Liver (tissue), 9 donors: ENCODE data around the gene OGA. TPM values are rescaled to one million over a fixed set of nuclear protein-coding genes. Genes with fewer than 3 reads are reported as not detected.
A peak's percentile ranks its signal among the peaks of the same experiment; 100 is the strongest.

Experiments
- DNase-seq: peaks from one replicate; pipeline ENCODE4 v3.0.0-alpha.2; 2017; ENCODE audit warnings: low spot score
- H3K27ac ChIP-seq, 2 donors: one replicate each; pipeline ENCODE4 v1.7.0; 2013; ENCODE audit warnings: inconsistent platforms in 2 of 2, low read length in 2 of 2, control low read depth in 1 of 2, low read depth in 1 of 2, mild to moderate bottlenecking in 1 of 2
- H3K27me3 ChIP-seq, 4 donors: one replicate each; pipeline versions ENCODE4 v1.6.1 to v1.7.0; 2013; ENCODE audit warnings: low read length in 3 of 4, inconsistent platforms in 1 of 4, mild to moderate bottlenecking in 1 of 4, moderate library complexity in 1 of 4; ENCODE audit not compliant: control insufficient read depth in 4 of 4, insufficient read depth in 4 of 4
- H3K36me3 ChIP-seq, 4 donors: one replicate each; pipeline versions ENCODE4 v1.6.1 to v1.7.0; 2013; ENCODE audit warnings: low read length in 3 of 4, mild to moderate bottlenecking in 3 of 4, low read depth in 1 of 4, moderate library complexity in 1 of 4; ENCODE audit not compliant: control insufficient read depth in 4 of 4, insufficient read depth in 3 of 4
- H3K4me1 ChIP-seq, 4 donors: one replicate each; pipeline versions ENCODE4 v1.6.1 to v1.7.0; 2013; ENCODE audit warnings: low read length in 3 of 4, mild to moderate bottlenecking in 3 of 4, moderate library complexity in 1 of 4; ENCODE audit not compliant: control insufficient read depth in 4 of 4, insufficient read depth in 4 of 4
- H3K4me3 ChIP-seq, 3 donors: one replicate each; pipeline versions ENCODE4 v1.6.1 to v1.7.0; 2013; ENCODE audit warnings: low read length in 3 of 3, control low read depth in 1 of 3, low read depth in 1 of 3, mild to moderate bottlenecking in 1 of 3
- H3K9ac ChIP-seq, 2 donors: one replicate each; pipeline ENCODE4 v1.7.0; 2013; ENCODE audit warnings: low read length in 2 of 2, mild to moderate bottlenecking in 2 of 2, moderate library complexity in 2 of 2, control low read depth in 1 of 2, low read depth in 1 of 2
- H3K9me3 ChIP-seq, 4 donors: one replicate each; pipeline versions ENCODE4 v1.6.1 to v1.7.0; 2013; ENCODE audit warnings: low read length in 3 of 4; ENCODE audit not compliant: control insufficient read depth in 4 of 4
- EGR1 ChIP-seq, 2 donors: IDR thresholded peaks; 2 replicates each; pipeline ENCODE4 v1.6.1; 2016 to 2018; ENCODE audit warnings: antibody characterized with exemption in 2 of 2, low read depth in 2 of 2
- FOXA1 ChIP-seq: IDR thresholded peaks from 2 replicates; pipeline ENCODE4 v1.6.1; 2016; ENCODE audit warnings: antibody characterized with exemption
- FOXA2 ChIP-seq: IDR thresholded peaks from 2 replicates; pipeline ENCODE4 v1.6.1; 2016; ENCODE audit warnings: antibody characterized with exemption
- GABPA ChIP-seq, 2 donors: IDR thresholded peaks in 1 of 2; conservative IDR thresholded peaks in 1 of 2; 2 replicates each; pipeline ENCODE4 v1.6.1; 2016; ENCODE audit warnings: antibody characterized with exemption in 2 of 2, mild to moderate bottlenecking in 1 of 2, moderate library complexity in 1 of 2
- HNF4A ChIP-seq, 2 donors: conservative IDR thresholded peaks; 2 replicates each; pipeline ENCODE4 v1.6.1; 2016; ENCODE audit warnings: antibody characterized with exemption in 2 of 2, mild to moderate bottlenecking in 2 of 2
- HNF4G ChIP-seq: IDR thresholded peaks from 2 replicates; pipeline ENCODE4 v1.6.1; 2016; ENCODE audit warnings: antibody characterized with exemption
- JUND ChIP-seq, 2 donors: IDR thresholded peaks; 2 replicates each; pipeline ENCODE4 v1.6.1; 2016; ENCODE audit warnings: antibody characterized with exemption in 2 of 2
- NR2F2 ChIP-seq: IDR thresholded peaks from 2 replicates; pipeline ENCODE4 v1.6.1; 2016; ENCODE audit warnings: antibody characterized with exemption
- RAD21 ChIP-seq, 2 donors: IDR thresholded peaks; 2 replicates each; pipeline ENCODE4 v1.6.1; 2016; ENCODE audit warnings: antibody characterized with exemption in 2 of 2, mild to moderate bottlenecking in 2 of 2
- RXRA ChIP-seq, 2 donors: IDR thresholded peaks; 2 replicates each; pipeline ENCODE4 v1.6.1; 2017 to 2018; ENCODE audit warnings: antibody characterized with exemption in 2 of 2, mild to moderate bottlenecking in 1 of 2
- SP1 ChIP-seq: IDR thresholded peaks from 2 replicates; pipeline ENCODE4 v1.6.1; 2018; ENCODE audit warnings: antibody characterized with exemption, mild to moderate bottlenecking
- TAF1 ChIP-seq: conservative IDR thresholded peaks from 2 replicates; pipeline ENCODE4 v1.6.1; 2016; ENCODE audit warnings: antibody characterized with exemption, mild to moderate bottlenecking
- YY1 ChIP-seq: IDR thresholded peaks from 2 replicates; pipeline ENCODE4 v1.6.1; 2016; ENCODE audit warnings: antibody characterized with exemption, mild to moderate bottlenecking
- WGBS: extraction: QIAGEN DNeasy Blood & Tissue Kit; methylation state at CpG from one replicate; pipeline ENCODE4 v1.1.7; 2013; 5-methylcytosine and 5-hydroxymethylcytosine counted together
- polyA plus RNA-seq, 2 donors: library from polyadenylated mRNA; stranded (reverse) in 1 of 2; unstranded in 1 of 2; fragments of 200-250 nt in 1 of 2; fragments of >200 nt in 1 of 2; fragmentation: Nextera tagmentation in 1 of 2; extraction: Ambion mirVana in 1 of 2; gene quantifications; one replicate each; pipeline versions ENCODE4 v1.2.1 to v1.2.3, GENCODE V29; 2013 to 2015
- total RNA-seq, 2 donors: library from RNA; depleted of rRNA; stranded (reverse); fragments of >200 nt; gene quantifications; one replicate each; pipeline ENCODE4 v1.2.3, GENCODE V29; 2014
- TF ChIP-seq, protein P1 (sequence below): IDR thresholded peaks from 2 replicates; pipeline ENCODE4 v1.6.1; 2016; ENCODE audit warnings: antibody characterized with exemption, mild to moderate bottlenecking
- TF ChIP-seq, protein P2 (sequence below): IDR thresholded peaks from 2 replicates; pipeline ENCODE4 v1.6.1; 2016; ENCODE audit warnings: antibody characterized with exemption
- TF ChIP-seq, protein P3 (sequence below): IDR thresholded peaks from 2 replicates; pipeline ENCODE4 v1.6.1; 2016; ENCODE audit warnings: antibody characterized with exemption
- TF ChIP-seq, protein P4 (sequence below): fragments of 150-350 bp; IDR thresholded peaks from 2 replicates; pipeline ENCODE4 v1.5.1; 2017; ENCODE audit warnings: improper control_type of control experiment, low read depth, low read length; ENCODE audit not compliant: missing input control
- TF ChIP-seq, protein P5 (sequence below): IDR thresholded peaks from 2 replicates; pipeline ENCODE4 v1.6.1; 2016; ENCODE audit warnings: antibody characterized with exemption
- donor health status: healthy.
- donor health status: healthy.
- donor health status: healthy.
- donor health status: healthy.
- donor health status: healthy.

OGA gene
- total and polyA plus RNA-seq, 4 donors, result 18.0 to 64.3 (median 41.4) TPM

DNA sequence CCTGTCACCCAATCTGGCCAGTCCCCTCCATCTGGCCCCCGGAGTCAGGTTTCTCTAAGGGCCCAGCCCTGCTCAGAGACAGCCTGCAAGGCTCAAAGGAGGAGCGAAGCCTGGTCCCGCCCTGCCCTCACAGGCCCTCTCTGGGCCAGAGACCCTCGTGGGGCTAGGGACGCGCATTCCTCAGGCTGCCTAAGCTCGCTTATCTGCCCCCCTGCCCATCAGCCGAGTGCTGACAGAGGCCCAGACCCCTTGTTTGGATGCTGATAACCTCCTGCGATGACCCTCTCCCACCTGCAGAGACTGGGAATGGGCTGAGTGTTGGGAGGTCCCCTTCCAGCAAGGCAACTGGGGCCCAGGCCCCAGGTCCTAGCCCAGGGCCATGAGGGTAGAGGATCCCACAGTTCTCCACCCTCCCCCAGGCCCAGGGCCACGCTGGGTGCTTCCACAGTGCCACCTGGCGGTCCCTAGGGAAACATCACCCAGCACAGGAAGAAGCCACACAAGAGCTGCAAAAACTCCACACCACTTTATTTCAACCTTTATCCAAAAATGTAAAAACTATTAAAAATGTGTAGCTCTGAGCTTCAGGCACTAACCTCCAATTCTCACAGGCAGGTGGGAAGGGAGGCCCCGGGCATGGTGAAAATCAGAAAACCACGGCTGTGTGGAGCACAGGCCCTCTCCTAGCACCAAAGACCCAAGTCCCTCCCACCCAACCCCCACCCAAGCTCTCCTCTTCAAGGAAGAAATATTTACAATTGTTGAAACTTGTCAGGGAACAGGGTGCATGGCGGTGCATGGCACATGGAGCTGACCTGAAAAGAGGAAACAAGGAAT is 37.2 kb downstream of the OGA start:
- Histone ChIP-seq H3K36me3 (peaks cover 0 to 14% (median 10%) of the 10 kb centered on the region in 4 donors), H3K4me1 (peaks cover 12 to 43% (median 29%) of the 10 kb centered on the region in 4 donors), H3K9me3 (no peaks in the 10 kb centered on the region), H3K27me3 (peaks cover 0 to 10% (median 1%) of the 10 kb centered on the region in 4 donors), H3K4me3 (no peak overlapping the region), H3K27ac (no peak overlapping the region), H3K9ac (no peak overlapping the region)
- DNase-seq, result peak; percentile 79
- TF ChIP-seq SP1, result no peak
- no peak for TF ChIP-seq FOXA2
- TF ChIP-seq, protein P1, sequence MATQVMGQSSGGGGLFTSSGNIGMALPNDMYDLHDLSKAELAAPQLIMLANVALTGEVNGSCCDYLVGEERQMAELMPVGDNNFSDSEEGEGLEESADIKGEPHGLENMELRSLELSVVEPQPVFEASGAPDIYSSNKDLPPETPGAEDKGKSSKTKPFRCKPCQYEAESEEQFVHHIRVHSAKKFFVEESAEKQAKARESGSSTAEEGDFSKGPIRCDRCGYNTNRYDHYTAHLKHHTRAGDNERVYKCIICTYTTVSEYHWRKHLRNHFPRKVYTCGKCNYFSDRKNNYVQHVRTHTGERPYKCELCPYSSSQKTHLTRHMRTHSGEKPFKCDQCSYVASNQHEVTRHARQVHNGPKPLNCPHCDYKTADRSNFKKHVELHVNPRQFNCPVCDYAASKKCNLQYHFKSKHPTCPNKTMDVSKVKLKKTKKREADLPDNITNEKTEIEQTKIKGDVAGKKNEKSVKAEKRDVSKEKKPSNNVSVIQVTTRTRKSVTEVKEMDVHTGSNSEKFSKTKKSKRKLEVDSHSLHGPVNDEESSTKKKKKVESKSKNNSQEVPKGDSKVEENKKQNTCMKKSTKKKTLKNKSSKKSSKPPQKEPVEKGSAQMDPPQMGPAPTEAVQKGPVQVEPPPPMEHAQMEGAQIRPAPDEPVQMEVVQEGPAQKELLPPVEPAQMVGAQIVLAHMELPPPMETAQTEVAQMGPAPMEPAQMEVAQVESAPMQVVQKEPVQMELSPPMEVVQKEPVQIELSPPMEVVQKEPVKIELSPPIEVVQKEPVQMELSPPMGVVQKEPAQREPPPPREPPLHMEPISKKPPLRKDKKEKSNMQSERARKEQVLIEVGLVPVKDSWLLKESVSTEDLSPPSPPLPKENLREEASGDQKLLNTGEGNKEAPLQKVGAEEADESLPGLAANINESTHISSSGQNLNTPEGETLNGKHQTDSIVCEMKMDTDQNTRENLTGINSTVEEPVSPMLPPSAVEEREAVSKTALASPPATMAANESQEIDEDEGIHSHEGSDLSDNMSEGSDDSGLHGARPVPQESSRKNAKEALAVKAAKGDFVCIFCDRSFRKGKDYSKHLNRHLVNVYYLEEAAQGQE, result no peak
- TF ChIP-seq, protein P2, sequence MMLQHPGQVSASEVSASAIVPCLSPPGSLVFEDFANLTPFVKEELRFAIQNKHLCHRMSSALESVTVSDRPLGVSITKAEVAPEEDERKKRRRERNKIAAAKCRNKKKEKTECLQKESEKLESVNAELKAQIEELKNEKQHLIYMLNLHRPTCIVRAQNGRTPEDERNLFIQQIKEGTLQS, result no peak
- no peak for TF ChIP-seq YY1
- TF ChIP-seq, protein P3, sequence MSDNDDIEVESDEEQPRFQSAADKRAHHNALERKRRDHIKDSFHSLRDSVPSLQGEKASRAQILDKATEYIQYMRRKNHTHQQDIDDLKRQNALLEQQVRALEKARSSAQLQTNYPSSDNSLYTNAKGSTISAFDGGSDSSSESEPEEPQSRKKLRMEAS, result no peak
- no peak for TF ChIP-seq GABPA (IDR thresholded peaks at IDR 0.05 in 1 of 2, conservative IDR thresholded peaks at IDR 0.05 in 1 of 2)
- no peak for TF ChIP-seq RXRA (IDR thresholded peaks at IDR 0.05)
- TF ChIP-seq, protein P4, sequence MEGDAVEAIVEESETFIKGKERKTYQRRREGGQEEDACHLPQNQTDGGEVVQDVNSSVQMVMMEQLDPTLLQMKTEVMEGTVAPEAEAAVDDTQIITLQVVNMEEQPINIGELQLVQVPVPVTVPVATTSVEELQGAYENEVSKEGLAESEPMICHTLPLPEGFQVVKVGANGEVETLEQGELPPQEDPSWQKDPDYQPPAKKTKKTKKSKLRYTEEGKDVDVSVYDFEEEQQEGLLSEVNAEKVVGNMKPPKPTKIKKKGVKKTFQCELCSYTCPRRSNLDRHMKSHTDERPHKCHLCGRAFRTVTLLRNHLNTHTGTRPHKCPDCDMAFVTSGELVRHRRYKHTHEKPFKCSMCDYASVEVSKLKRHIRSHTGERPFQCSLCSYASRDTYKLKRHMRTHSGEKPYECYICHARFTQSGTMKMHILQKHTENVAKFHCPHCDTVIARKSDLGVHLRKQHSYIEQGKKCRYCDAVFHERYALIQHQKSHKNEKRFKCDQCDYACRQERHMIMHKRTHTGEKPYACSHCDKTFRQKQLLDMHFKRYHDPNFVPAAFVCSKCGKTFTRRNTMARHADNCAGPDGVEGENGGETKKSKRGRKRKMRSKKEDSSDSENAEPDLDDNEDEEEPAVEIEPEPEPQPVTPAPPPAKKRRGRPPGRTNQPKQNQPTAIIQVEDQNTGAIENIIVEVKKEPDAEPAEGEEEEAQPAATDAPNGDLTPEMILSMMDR, result peak; percentile 90
- TF ChIP-seq RAD21 (IDR thresholded peaks at IDR 0.05), result peak; percentile 74 to 83
- TF ChIP-seq TAF1, result no peak
- TF ChIP-seq HNF4G, result no peak
- no peak for TF ChIP-seq EGR1 (IDR thresholded peaks at IDR 0.05; ENCODE audit: low read depth in 2 of 2)
- TF ChIP-seq HNF4A (conservative IDR thresholded peaks at IDR 0.05), result no peak
- 55% methylated on average over 14 of the region's 14 CpGs for WGBS

DNA sequence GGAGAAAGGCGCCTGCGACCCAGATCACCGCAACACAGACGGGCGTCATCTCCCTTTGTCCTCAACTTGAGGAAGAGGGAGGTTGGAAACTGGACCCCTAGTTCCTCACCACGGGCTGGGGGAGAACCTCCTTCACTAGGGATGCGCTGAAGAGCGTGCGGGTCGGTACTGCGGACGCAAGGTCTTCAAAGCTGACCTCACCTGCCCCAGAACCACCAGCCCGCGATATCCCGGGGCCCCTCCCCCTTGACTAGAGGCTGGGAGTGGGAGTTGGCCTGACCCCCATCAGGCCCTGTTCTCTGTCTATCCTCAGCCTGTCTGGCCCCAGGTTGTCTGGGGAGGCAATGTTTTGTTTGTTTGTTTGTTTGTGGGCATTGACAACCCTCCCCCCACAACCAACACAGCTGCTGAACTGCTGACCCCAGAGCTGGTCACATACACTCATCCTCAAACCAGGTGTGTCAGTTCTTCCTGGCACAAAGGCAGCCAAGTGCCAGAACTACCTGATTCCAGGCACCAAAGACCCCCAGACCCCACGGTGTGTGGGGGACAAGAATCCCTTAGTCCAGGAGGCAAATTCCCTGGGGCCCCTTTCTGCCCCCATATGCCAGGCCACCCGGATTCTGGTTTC is 37.9 kb downstream of the OGA start:
- H3K27ac ChIP-seq, result no peak overlapping the region
- H3K4me3 ChIP-seq, result no peak overlapping the region
- WGBS, result 19% methylated on average over 17 of the region's 17 CpGs
- H3K9me3 ChIP-seq, result no peaks in the 10 kb centered on the region
- peaks cover 17 to 46% (median 30%) of the 10 kb centered on the region in 4 donors for H3K4me1 ChIP-seq
- peaks cover 0 to 10% (median 1%) of the 10 kb centered on the region in 4 donors for H3K27me3 ChIP-seq
- TF ChIP-seq TAF1 (no peak), JUND (IDR thresholded peaks at IDR 0.05) (no peak), RXRA (IDR thresholded peaks at IDR 0.05) (no peak), YY1 (no peak), NR2F2 (no peak), GABPA (IDR thresholded peaks at IDR 0.05 in 1 of 2, conservative IDR thresholded peaks at IDR 0.05 in 1 of 2) (no peak), RAD21 (IDR thresholded peaks at IDR 0.05) (no peak), FOXA1 (no peak), FOXA2 (no peak), HNF4G (no peak), SP1 (no peak), EGR1 (IDR thresholded peaks at IDR 0.05; ENCODE audit: low read depth in 2 of 2) (no peak), HNF4A (conservative IDR thresholded peaks at IDR 0.05) (no peak)
- TF ChIP-seq, protein P4, result no peak
- TF ChIP-seq, protein P5, sequence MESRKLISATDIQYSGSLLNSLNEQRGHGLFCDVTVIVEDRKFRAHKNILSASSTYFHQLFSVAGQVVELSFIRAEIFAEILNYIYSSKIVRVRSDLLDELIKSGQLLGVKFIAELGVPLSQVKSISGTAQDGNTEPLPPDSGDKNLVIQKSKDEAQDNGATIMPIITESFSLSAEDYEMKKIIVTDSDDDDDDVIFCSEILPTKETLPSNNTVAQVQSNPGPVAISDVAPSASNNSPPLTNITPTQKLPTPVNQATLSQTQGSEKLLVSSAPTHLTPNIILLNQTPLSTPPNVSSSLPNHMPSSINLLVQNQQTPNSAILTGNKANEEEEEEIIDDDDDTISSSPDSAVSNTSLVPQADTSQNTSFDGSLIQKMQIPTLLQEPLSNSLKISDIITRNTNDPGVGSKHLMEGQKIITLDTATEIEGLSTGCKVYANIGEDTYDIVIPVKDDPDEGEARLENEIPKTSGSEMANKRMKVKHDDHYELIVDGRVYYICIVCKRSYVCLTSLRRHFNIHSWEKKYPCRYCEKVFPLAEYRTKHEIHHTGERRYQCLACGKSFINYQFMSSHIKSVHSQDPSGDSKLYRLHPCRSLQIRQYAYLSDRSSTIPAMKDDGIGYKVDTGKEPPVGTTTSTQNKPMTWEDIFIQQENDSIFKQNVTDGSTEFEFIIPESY, result no peak
- TF ChIP-seq, protein P3, result no peak
- peaks cover 0 to 7% (median 3%) of the 10 kb centered on the region in 4 donors for H3K36me3 ChIP-seq
- no peak overlapping the region for H3K9ac ChIP-seq
- DNase-seq, result no peak
